DMS 273 (cell line): ENCODE data around the gene PSPC1.

Experiments used
- DNase-seq: peaks from one replicate; lab custom pipeline; 2025; ENCODE audit not compliant: unreplicated experiment; lab: John Stamatoyannopoulos, UW

The PSPC1 gene

DNA sequence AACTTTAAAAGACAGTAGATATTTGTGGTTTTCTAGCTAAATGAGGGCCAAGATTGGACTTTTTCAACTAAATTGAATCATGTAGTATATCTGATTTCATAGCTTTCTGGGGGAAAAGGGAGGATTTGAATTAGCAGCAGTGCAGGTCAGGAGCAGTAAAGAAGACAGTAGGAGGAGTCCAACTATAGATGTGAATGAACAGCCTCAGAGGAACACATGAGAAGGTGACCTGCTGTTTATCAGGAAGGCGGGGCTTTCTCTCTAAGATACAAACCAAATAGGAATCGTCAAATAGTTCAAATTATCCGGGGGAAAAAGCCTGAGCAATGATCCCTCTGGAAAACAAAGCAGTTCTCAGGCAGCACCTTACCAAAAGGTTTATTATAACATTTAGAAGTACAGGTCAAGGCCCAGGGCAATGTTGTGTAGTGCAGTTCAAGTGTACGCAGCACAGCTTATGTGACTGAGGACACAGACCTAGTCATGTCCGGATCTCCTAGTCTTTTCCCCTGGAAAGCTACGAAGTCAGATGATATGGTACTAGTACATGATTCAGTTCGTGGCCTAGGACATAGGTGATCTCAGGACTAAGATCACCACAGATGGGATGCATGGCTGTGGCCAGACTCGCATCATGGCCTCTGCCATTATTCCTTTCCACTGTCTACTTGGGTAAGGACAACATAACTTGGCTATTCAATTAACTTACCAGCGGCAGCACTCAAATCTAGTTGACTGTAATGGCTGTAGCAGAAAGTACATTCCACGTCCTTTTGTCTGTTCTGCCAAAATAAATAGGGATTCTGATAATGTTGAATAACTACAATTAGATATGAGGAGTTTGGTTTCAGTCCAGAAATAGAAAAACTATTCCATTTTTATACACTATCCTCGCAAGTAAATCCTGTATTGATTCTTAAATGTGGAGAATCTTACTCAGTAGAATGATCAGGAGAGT lies 109.0 kb downstream of the PSPC1 start:
- no peak for DNase-seq

GRCh38 chr13:19672990-19673389 lies 109.8 kb downstream of the PSPC1 start:
- no peak for DNase-seq

DNA sequence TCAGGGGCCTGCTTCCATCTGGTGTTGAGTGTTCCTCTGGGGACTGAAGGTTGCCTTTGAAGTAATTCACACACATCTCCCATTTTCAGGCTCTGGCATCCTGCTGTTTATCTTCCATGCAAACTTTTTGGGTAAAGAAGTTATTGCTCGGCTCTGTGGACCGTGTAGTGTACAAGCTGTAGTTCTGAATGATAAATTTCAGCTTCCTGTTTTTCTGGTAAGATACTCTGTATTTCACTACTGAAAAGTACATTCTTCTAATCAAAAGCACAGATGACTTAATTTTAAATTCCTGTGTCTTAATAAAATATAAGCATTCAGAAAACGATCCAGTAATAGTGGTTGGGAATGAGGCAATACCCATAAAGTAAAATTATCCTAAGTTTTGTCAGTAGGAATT lies 112.6 kb downstream of the PSPC1 start:
- no peak for DNase-seq

DNA sequence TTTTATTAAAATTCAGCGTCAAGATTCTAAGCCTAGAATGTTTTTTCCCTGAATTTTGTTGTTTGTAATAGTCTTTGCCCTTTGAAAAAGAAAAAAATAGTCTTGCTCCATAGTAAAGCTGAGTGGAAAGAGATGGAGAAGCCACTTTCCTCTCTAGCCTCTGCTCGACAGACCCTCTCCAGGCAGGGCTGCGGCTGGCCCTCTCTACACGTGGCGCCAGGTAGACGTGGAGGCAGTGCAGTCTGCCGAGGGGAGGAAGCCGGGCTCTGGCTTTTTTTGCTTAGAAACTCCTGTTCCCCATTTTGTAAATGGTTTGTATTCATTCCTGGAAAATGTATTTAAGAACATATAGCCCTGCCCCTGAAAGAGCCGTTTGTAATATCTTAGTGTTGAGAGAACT lies 114.0 kb downstream of the PSPC1 start:
- DNase-seq: no peak

DNA sequence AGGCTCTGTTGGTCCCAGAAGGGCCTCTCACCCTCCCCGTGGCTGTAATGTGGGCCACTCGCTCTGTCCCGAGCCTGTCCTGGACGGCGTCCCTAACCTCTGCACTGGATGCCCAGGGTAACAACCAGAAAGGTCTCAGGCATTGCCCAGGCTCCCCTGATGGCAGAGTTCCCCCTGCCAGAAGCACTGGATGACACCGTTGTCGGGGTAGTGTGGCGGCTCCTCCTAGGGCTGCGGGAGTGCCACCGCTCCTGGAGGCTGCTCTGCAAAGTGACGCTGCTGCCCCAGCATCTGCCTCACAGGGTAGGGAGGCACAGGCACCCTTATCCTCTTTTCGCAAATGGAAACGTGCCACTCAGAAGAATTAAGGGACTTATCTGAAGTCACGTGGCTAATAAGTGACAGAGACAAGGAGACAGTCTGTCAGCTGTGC lies 117.3 kb downstream of the PSPC1 start:
- no peak for DNase-seq

- no peak for DNase-seq
These were observed 118.1 kb downstream of the PSPC1 start for GRCh38 chr13:19664481-19665230.

- no peak for DNase-seq
These were observed 119.2 kb downstream of the PSPC1 start for GRCh38 chr13:19663416-19663979.

DNA sequence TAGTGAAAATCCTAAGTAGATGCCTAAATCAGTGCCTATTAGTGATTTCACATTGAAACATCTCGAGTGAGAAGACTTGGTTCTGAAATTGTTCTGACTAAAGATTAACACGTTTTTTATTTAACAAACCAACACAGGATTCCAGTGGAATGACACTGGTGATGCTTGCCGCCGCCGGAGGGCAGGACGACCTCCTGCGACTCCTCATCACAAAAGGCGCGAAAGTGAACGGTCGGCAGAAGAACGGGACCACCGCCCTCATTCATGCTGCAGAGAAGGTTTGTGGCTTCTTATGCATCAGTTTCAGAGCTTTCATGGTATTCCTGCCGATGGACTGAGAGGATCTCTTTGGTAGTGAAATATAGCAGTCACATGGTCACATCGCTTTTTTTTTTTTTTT lies 121.2 kb downstream of the PSPC1 start:
- no peak for DNase-seq

DNA sequence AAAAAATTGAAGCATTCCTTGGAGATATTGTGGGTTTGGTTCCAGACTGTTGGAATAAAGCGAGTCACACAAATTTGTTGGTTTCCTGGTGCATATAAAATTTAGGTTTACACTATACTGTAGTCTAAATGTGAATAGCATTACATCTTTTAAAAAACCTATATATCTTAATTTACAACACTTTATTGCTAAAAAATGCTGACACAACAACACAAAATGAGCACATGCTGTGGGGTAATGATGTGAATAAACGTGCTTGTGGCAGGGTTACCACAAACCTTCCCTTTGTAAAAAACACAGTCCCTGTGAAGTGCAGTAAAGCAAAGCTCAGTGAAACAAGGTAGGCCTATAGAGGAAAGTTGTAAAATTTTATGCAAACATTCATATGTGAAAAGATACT lies 121.6 kb downstream of the PSPC1 start:
- DNase-seq: no peak

- peak; percentile 6 for DNase-seq
These were observed 123.9 kb downstream of the PSPC1 start for GRCh38 chr13:19658831-19659230.

DNA sequence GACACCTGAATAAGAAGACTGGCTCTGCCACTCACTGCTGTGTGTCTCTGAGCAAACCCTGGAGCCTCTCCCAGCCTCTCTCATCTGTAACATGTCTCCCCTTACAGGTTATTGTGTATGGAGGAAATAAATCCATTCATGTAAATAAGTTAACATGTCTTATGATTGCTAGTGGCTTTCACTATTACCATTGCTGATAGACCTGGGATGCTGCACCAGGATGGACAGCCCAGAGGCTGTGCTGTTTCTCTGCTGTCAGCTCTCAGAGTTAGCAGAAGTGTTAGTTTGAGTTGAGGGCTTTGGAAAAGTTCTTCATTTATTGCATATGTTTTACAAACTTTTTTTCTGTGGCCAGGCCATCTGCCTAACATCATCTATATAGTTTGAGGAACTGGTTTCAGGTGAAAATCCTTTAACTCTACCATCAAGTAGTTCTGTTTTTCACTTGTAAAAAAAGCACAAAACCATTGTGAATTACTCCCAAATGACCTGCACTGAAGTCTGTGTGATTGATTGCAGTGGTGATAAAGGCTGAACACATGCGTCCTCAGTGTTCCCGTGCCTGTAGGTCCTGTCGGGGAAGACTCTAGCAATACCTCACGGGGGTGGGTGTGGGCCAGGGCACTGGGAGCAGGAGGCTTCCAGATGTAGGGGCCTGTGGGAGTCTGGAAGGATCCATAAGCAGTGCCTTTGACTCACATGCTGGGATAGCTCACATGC lies 124.7 kb downstream of the PSPC1 start:
- no peak for DNase-seq
